ENCODE data around the gene ERCC6L.

DNA sequence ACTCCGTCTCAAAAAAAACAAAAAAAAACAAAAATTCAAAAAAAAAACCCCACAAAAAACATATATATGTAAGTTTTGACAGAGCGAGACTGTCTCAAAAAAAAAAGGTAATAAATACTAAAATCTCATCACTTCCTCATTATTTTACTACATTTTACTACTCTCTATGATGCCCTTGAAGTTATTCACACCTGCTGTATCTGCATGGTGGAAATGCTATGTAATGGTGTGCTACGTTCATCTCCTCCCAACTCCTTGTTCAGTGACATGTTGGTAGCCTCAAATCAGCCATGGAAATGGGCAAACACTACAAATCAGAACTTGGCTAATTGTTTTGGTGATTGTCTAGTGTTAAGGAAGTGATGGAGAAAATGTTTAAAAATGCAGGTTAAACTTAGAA is 26.4 kb upstream of the ERCC6L start:
- TF ChIP-seq, protein P1, sequence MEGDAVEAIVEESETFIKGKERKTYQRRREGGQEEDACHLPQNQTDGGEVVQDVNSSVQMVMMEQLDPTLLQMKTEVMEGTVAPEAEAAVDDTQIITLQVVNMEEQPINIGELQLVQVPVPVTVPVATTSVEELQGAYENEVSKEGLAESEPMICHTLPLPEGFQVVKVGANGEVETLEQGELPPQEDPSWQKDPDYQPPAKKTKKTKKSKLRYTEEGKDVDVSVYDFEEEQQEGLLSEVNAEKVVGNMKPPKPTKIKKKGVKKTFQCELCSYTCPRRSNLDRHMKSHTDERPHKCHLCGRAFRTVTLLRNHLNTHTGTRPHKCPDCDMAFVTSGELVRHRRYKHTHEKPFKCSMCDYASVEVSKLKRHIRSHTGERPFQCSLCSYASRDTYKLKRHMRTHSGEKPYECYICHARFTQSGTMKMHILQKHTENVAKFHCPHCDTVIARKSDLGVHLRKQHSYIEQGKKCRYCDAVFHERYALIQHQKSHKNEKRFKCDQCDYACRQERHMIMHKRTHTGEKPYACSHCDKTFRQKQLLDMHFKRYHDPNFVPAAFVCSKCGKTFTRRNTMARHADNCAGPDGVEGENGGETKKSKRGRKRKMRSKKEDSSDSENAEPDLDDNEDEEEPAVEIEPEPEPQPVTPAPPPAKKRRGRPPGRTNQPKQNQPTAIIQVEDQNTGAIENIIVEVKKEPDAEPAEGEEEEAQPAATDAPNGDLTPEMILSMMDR (IDR thresholded peaks at IDR 0.05) = no peak
- no peak for TF ChIP-seq EZH2 (IDR thresholded peaks at IDR 0.05; ENCODE audit: borderline replicate concordance, insufficient read depth, low read depth, low read length, poor library complexity, severe bottlenecking)
